Astrocyte of the spinal cord (primary cell): ENCODE data around the gene CHTOP.

ENCODE experiments used
- DNase-seq: peaks from one replicate; pipeline ENCODE4 v3.0.0; 2011; ENCODE audit warnings: low read depth, low spot score
- H3K4me3 ChIP-seq: 2 replicates; pipeline ENCODE4 v1.5.1; 2011; ENCODE audit warnings: low read depth, mild to moderate bottlenecking, low read length, moderate library complexity
- CTCF ChIP-seq: IDR thresholded peaks from 2 replicates; pipeline ENCODE4 v1.5.1; 2012; ENCODE audit warnings: low read depth, mild to moderate bottlenecking, low read length, inconsistent platforms
- in situ Hi-C: cut with HindIII; loops from 2 replicates; pipeline ENCODE4 v1.10.0; 2017; ENCODE audit warnings: low sequenced_read_pairs

Gene CHTOP

DNA sequence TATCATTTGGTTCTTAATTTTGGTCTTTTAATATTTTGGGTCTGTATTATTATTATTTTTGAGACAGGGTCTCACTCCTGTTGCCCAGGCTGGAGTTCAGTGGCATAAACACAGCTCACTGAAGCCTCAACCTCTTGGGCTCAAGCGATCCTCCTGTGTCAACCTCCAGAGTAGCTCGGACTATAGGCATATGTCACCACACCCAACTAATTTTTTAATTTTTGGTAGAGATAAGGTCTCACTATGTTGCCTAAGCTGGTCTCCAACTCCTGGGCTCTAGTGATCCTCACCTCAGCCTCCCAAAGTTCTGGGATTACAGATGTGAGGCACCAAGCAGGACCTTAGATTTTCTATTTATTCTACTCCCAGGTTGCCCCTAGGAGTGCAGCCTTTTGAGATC is 39.6 kb downstream of the CHTOP start:
- no peak for DNase-seq
- in situ Hi-C loops: no loop called here
- H3K4me3 ChIP-seq: no peak overlapping the region
- TF ChIP-seq CTCF: no peak

- peak; percentile 43 for DNase-seq
- peak overlapping the region; percentile 10 for H3K4me3 ChIP-seq
- in situ Hi-C loops: no loop called here
- peak; percentile 95 for TF ChIP-seq CTCF
These were observed 44.1 kb downstream of the CHTOP start for GRCh38 chr1:153677718-153678518.

DNA sequence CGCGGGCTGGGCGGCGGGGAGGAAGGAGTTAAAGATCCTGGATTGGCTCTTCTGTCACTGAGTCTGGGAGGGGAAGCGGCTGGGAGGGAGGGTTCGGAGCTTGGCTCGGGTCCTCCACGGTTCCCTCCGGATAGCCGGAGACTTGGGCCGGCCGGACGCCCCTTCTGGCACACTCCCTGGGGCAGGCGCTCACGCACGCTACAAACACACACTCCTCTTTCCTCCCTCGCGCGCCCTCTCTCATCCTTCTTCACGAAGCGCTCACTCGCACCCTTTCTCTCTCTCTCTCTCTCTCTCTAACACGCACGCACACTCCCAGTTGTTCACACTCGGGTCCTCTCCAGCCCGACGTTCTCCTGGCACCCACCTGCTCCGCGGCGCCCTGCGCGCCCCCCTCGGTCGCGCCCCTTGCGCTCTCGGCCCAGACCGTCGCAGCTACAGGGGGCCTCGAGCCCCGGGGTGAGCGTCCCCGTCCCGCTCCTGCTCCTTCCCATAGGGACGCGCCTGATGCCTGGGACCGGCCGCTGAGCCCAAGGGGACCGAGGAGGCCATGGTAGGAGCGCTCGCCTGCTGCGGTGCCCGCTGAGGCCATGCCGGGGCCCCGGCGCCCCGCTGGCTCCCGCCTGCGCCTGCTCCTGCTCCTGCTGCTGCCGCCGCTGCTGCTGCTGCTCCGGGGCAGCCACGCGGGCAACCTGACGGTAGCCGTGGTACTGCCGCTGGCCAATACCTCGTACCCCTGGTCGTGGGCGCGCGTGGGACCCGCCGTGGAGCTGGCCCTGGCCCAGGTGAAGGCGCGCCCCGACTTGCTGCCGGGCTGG is 44.9 kb downstream of the CHTOP start, which contains the start of gene NPR1:
TSS of gene NPR1 (plus strand) at position 170 of the 818 bp plus-strand sequence. CDS start at position 591, 421 bp downstream.
- peak within 1 kb of the TSS; percentile 10 for H3K4me3 ChIP-seq
- DNase-seq: no peak
- no peak for TF ChIP-seq CTCF
- in situ Hi-C loops: no loop called here

GRCh38 chr1:153679337-153680119 is 45.7 kb downstream of the CHTOP start:
- DNase-seq: no peak
- TF ChIP-seq CTCF: peak; percentile 10
- peak overlapping the region; percentile 3 for H3K4me3 ChIP-seq
- in situ Hi-C loops: no loop called here

DNA sequence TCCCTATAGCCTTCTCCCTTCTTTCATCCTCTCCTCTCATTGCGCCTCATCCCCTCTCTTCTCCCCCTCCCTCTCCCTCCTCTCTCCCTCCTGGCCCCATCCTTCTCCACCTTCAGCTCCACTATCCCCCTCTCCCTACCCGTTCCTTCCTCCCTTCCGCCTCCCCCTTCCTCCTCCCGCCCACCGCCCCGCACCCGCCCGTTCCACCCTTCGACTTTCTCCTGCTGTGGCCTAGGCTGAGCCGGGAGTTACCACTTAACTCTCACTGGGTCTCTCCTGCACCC is 46.2 kb downstream of the CHTOP start:
- H3K4me3 ChIP-seq: no peak overlapping the region
- TF ChIP-seq CTCF: no peak
- in situ Hi-C loops: no loop called here
- no peak for DNase-seq

DNA sequence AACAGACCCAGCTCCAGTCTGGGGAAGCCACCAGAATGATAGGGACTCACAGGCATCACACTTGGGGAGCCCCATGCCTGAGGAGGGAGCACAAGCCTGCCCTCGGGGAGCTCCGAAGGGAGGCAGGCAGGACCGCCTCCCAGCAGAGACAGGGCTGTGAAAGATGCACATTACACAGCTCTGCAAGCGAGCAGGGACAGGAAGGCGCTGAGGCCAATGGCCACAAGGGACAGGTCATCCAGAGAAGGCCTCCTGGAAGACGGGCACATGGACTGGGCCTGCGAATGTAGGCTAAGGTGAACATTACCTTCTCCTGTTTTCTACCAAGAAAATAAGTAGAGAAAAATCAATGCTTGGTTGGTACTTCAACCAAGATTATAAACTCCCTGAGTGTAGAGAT is 48.9 kb downstream of the CHTOP start:
- DNase-seq: no peak
- no peak for TF ChIP-seq CTCF
- no peak overlapping the region for H3K4me3 ChIP-seq
- in situ Hi-C loops: no loop called here
